Measurements from ENCODE around the gene MREG.
"Not testable (repeated sequence)": the region's sequence is repeated elsewhere in the genome, so short reads cannot be mapped to it uniquely, and the experiment has no call there.

The MREG gene

GRCh38 chr2:216018709-216019108 is 5.4 kb upstream of the MREG start:
- no peak for DNase-seq

- DNase-seq: peak; percentile 71
These were observed 4.0 kb upstream of the MREG start for GRCh38 chr2:216017365-216017764.

GRCh38 chr2:216016581-216016980 is 3.2 kb upstream of the MREG start:
- no peak for DNase-seq

- DNase-seq: peak; percentile 43
These were observed 2.5 kb upstream of the MREG start for GRCh38 chr2:216015722-216016464.

- DNase-seq: no peak
These were observed 1.6 kb upstream of the MREG start for GRCh38 chr2:216014986-216015385.

GRCh38 chr2:216014006-216014405 is 655 bp upstream of the MREG start:
- DNase-seq: no peak

GRCh38 chr2:216012830-216013079 is 596 bp downstream of the MREG start:
- DNase-seq: no peak

GRCh38 chr2:216012133-216012829 is 1.1 kb downstream of the MREG start:
- DNase-seq: no peak

- not testable (repeated sequence) for DNase-seq
These were observed 4.1 kb downstream of the MREG start for GRCh38 chr2:216009215-216009614.

GRCh38 chr2:216008387-216008786 is 5.0 kb downstream of the MREG start:
- no peak for DNase-seq

GRCh38 chr2:216006164-216006663 is 7.1 kb downstream of the MREG start:
- DNase-seq: peak; percentile 24

GRCh38 chr2:216004697-216005283 is 8.6 kb downstream of the MREG start:
- no peak for DNase-seq

- no peak for DNase-seq
These were observed 9.3 kb downstream of the MREG start for GRCh38 chr2:216003876-216004696.

- DNase-seq: no peak
These were observed 10.7 kb downstream of the MREG start for GRCh38 chr2:216002693-216003092.

GRCh38 chr2:216002101-216002678 is 11.2 kb downstream of the MREG start:
- no peak for DNase-seq

- no peak for DNase-seq
These were observed 11.9 kb downstream of the MREG start for GRCh38 chr2:216001216-216002100.

- DNase-seq: no peak
These were observed 14.7 kb downstream of the MREG start for GRCh38 chr2:215998636-215999035.

- DNase-seq: no peak
These were observed 16.1 kb downstream of the MREG start for GRCh38 chr2:215997219-215997618.

GRCh38 chr2:215994911-215995310 is 18.4 kb downstream of the MREG start:
- DNase-seq: no peak

GRCh38 chr2:215988556-215989207 is 24.7 kb downstream of the MREG start:
- not testable (repeated sequence) for DNase-seq

GRCh38 chr2:215985257-215985656 is 28.1 kb downstream of the MREG start:
- DNase-seq: no peak
